Measurements from ENCODE around the gene RNF17.

Gene RNF17

GRCh38 chr13:24745861-24746617 is 17.9 kb upstream of the RNF17 start:
- Histone ChIP-seq H3K4me3 (ENCODE audit: insufficient read length, low read depth) (no peak overlapping the region), H3K36me3 (ENCODE audit: insufficient read depth, insufficient read length, low read length) (no peaks in the 10 kb centered on the region), H3K4me1 (ENCODE audit: insufficient read depth, insufficient read length) (peaks cover 13% of the 10 kb centered on the region), H3K27me3 (ENCODE audit: insufficient read depth, insufficient read length) (peaks cover 53% of the 10 kb centered on the region), H3K9ac (ENCODE audit: insufficient read length, low read depth) (no peak overlapping the region), H3K9me3 (ENCODE audit: insufficient read depth, low read length) (no peaks in the 10 kb centered on the region)
- no peak for DNase-seq (ENCODE audit: low read depth, low spot score)
- TF ChIP-seq SUZ12 (IDR thresholded peaks at IDR 0.05; ENCODE audit: extremely low read depth, insufficient read depth, insufficient read length): no peak
- no peak for TF ChIP-seq YY1 (IDR thresholded peaks at IDR 0.05; ENCODE audit: insufficient read depth, insufficient read length)
- no peak for TF ChIP-seq ZNF274 (IDR thresholded peaks at IDR 0.05; ENCODE audit: low read depth, low read length)

GRCh38 chr13:24746618-24747247 is 17.2 kb upstream of the RNF17 start:
- peak overlapping the region; percentile 13 for H3K4me3 ChIP-seq (ENCODE audit: insufficient read length, low read depth)
- H3K27me3 ChIP-seq (ENCODE audit: insufficient read depth, insufficient read length): peaks cover 53% of the 10 kb centered on the region
- DNase-seq (ENCODE audit: low read depth, low spot score): no peak

GRCh38 chr13:24747248-24748060 is 16.5 kb upstream of the RNF17 start:
- Histone ChIP-seq H3K36me3 (ENCODE audit: insufficient read depth, insufficient read length, low read length) (no peaks in the 10 kb centered on the region), H3K9ac (ENCODE audit: insufficient read length, low read depth) (peak overlapping the region; percentile 42), H3K4me3 (ENCODE audit: insufficient read length, low read depth) (peak overlapping the region; percentile 13), H3K9me3 (ENCODE audit: insufficient read depth, low read length) (no peaks in the 10 kb centered on the region), H3K4me1 (ENCODE audit: insufficient read depth, insufficient read length) (peaks cover 7% of the 10 kb centered on the region), H3K27me3 (ENCODE audit: insufficient read depth, insufficient read length) (peaks cover 53% of the 10 kb centered on the region)
- no peak for TF ChIP-seq YY1 (IDR thresholded peaks at IDR 0.05; ENCODE audit: insufficient read depth, insufficient read length)
- TF ChIP-seq SUZ12 (IDR thresholded peaks at IDR 0.05; ENCODE audit: extremely low read depth, insufficient read depth, insufficient read length): no peak
- TF ChIP-seq ZNF274 (IDR thresholded peaks at IDR 0.05; ENCODE audit: low read depth, low read length): no peak
- DNase-seq (ENCODE audit: low read depth, low spot score): no peak

More at GRCh38 chr13:24746618-24747247, 17.2 kb upstream of the RNF17 start:
- Histone ChIP-seq H3K4me1 (ENCODE audit: insufficient read depth, insufficient read length) (peaks cover 8% of the 10 kb centered on the region), H3K36me3 (ENCODE audit: insufficient read depth, insufficient read length, low read length) (no peaks in the 10 kb centered on the region), H3K9me3 (ENCODE audit: insufficient read depth, low read length) (no peaks in the 10 kb centered on the region), H3K9ac (ENCODE audit: insufficient read length, low read depth) (no peak overlapping the region)
- TF ChIP-seq ZNF274 (IDR thresholded peaks at IDR 0.05; ENCODE audit: low read depth, low read length) (no peak), SUZ12 (IDR thresholded peaks at IDR 0.05; ENCODE audit: extremely low read depth, insufficient read depth, insufficient read length) (no peak), YY1 (IDR thresholded peaks at IDR 0.05; ENCODE audit: insufficient read depth, insufficient read length) (no peak)

GRCh38 chr13:24748061-24748400 is 15.9 kb upstream of the RNF17 start:
- peak overlapping the region; percentile 42 for H3K9ac ChIP-seq (ENCODE audit: insufficient read length, low read depth)
- H3K4me3 ChIP-seq (ENCODE audit: insufficient read length, low read depth): peak overlapping the region; percentile 13
- peaks cover 2% of the 10 kb centered on the region for H3K4me1 ChIP-seq (ENCODE audit: insufficient read depth, insufficient read length)
- H3K27me3 ChIP-seq (ENCODE audit: insufficient read depth, insufficient read length): peaks cover 53% of the 10 kb centered on the region
- no peaks in the 10 kb centered on the region for H3K36me3 ChIP-seq (ENCODE audit: insufficient read depth, insufficient read length, low read length)
- no peak for DNase-seq (ENCODE audit: low read depth, low spot score)
- no peaks in the 10 kb centered on the region for H3K9me3 ChIP-seq (ENCODE audit: insufficient read depth, low read length)
- TF ChIP-seq ZNF274 (IDR thresholded peaks at IDR 0.05; ENCODE audit: low read depth, low read length) (no peak), YY1 (IDR thresholded peaks at IDR 0.05; ENCODE audit: insufficient read depth, insufficient read length) (no peak), SUZ12 (IDR thresholded peaks at IDR 0.05; ENCODE audit: extremely low read depth, insufficient read depth, insufficient read length) (no peak)

GRCh38 chr13:24759197-24759596 is 4.8 kb upstream of the RNF17 start:
- Histone ChIP-seq H3K4me1 (ENCODE audit: insufficient read depth, insufficient read length) (no peaks in the 10 kb centered on the region), H3K27me3 (ENCODE audit: insufficient read depth, insufficient read length) (no peaks in the 10 kb centered on the region), H3K4me3 (ENCODE audit: insufficient read length, low read depth) (no peak overlapping the region), H3K9ac (ENCODE audit: insufficient read length, low read depth) (no peak overlapping the region), H3K9me3 (ENCODE audit: insufficient read depth, low read length) (no peaks in the 10 kb centered on the region; the same call in 1 of the 2 replicates), H3K36me3 (ENCODE audit: insufficient read depth, insufficient read length, low read length) (no peaks in the 10 kb centered on the region)
- no peak for DNase-seq (ENCODE audit: low read depth, low spot score)
- TF ChIP-seq ZNF274 (IDR thresholded peaks at IDR 0.05; ENCODE audit: low read depth, low read length): no peak
- no peak for TF ChIP-seq YY1 (IDR thresholded peaks at IDR 0.05; ENCODE audit: insufficient read depth, insufficient read length)
- TF ChIP-seq SUZ12 (IDR thresholded peaks at IDR 0.05; ENCODE audit: extremely low read depth, insufficient read depth, insufficient read length): no peak

- no peaks in the 10 kb centered on the region for H3K36me3 ChIP-seq (ENCODE audit: insufficient read depth, insufficient read length, low read length)
- no peak overlapping the region for H3K4me3 ChIP-seq (ENCODE audit: insufficient read length, low read depth)
- H3K9me3 ChIP-seq (ENCODE audit: insufficient read depth, low read length): no peaks in the 10 kb centered on the region; the same call in 1 of the 2 replicates
- H3K9ac ChIP-seq (ENCODE audit: insufficient read length, low read depth): no peak overlapping the region
- no peaks in the 10 kb centered on the region for H3K4me1 ChIP-seq (ENCODE audit: insufficient read depth, insufficient read length)
- DNase-seq (ENCODE audit: low read depth, low spot score): no peak
- TF ChIP-seq YY1 (IDR thresholded peaks at IDR 0.05; ENCODE audit: insufficient read depth, insufficient read length) (no peak), SUZ12 (IDR thresholded peaks at IDR 0.05; ENCODE audit: extremely low read depth, insufficient read depth, insufficient read length) (no peak), ZNF274 (IDR thresholded peaks at IDR 0.05; ENCODE audit: low read depth, low read length) (no peak)
- H3K27me3 ChIP-seq (ENCODE audit: insufficient read depth, insufficient read length): no peaks in the 10 kb centered on the region
Measured at GRCh38 chr13:24764276-24764630, 284 bp downstream of the RNF17 start.

GRCh38 chr13:24777171-24777570 is 13.2 kb downstream of the RNF17 start:
- no peaks in the 10 kb centered on the region for H3K36me3 ChIP-seq (ENCODE audit: insufficient read depth, insufficient read length, low read length)
- H3K9me3 ChIP-seq (ENCODE audit: insufficient read depth, low read length): no peaks in the 10 kb centered on the region
- H3K27me3 ChIP-seq (ENCODE audit: insufficient read depth, insufficient read length): no peaks in the 10 kb centered on the region
- H3K4me3 ChIP-seq (ENCODE audit: insufficient read length, low read depth): no peak overlapping the region
- no peak for DNase-seq (ENCODE audit: low read depth, low spot score)
- no peak overlapping the region for H3K9ac ChIP-seq (ENCODE audit: insufficient read length, low read depth)
- H3K4me1 ChIP-seq (ENCODE audit: insufficient read depth, insufficient read length): no peaks in the 10 kb centered on the region
- TF ChIP-seq YY1 (IDR thresholded peaks at IDR 0.05; ENCODE audit: insufficient read depth, insufficient read length) (no peak), ZNF274 (IDR thresholded peaks at IDR 0.05; ENCODE audit: low read depth, low read length) (no peak), SUZ12 (IDR thresholded peaks at IDR 0.05; ENCODE audit: extremely low read depth, insufficient read depth, insufficient read length) (no peak)
